Astrocyte of the spinal cord (primary cell): ENCODE results near the gene TCF23.

Source experiments
- DNase-seq: peaks from one replicate; pipeline ENCODE4 v3.0.0; 2011; ENCODE audit warnings: low read depth, low spot score
- H3K4me3 ChIP-seq: 2 replicates; pipeline ENCODE4 v1.5.1; 2011; ENCODE audit warnings: low read depth, mild to moderate bottlenecking, low read length, moderate library complexity
- in situ Hi-C: cut with HindIII; loops from 2 replicates; pipeline ENCODE4 v1.10.0; 2017; ENCODE audit warnings: low sequenced_read_pairs
- TF ChIP-seq, protein P1 (sequence below): IDR thresholded peaks from 2 replicates; pipeline ENCODE4 v1.5.1; 2012; ENCODE audit warnings: low read depth, mild to moderate bottlenecking, low read length, inconsistent platforms

TCF23 gene

DNA sequence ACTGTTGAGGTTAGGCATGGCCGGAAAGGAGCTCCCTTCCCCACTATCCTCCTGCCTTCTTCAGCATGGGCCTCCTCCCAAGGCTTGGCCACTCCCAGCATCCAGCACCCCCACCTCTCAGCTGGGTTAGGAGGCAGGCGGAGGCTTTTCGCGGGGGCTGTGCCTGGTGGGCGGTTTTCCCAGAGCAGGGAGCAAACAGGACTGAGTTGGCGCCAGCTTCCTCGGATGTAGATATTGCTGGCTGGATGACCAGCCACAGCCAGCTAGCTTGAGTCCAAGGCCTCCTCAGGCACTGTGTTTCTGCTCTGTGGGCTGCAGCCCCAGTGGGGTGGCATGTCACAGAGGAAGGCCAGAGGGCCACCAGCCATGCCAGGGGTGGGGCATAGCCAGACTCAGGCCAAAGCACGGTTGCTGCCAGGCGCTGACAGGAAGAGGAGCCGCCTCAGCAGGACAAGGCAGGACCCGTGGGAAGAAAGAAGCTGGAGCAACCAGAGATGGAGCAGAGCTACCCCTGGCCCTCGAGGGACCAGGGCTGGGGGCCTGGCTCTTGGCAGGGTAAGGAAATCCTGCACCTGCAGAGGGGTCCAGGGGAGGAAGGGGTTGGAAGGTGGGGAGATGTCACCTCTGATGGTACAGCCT lies at the start of gene TCF23:
Gene TCF23 (plus strand): TSS at position 204 of the 639 bp plus-strand sequence. CDS start 130 bp downstream, at position 334.
- in situ Hi-C loops = no loop called here
- H3K4me3 ChIP-seq = no peak within 1 kb of the TSS
- DNase-seq = no peak
- TF ChIP-seq, protein P1, sequence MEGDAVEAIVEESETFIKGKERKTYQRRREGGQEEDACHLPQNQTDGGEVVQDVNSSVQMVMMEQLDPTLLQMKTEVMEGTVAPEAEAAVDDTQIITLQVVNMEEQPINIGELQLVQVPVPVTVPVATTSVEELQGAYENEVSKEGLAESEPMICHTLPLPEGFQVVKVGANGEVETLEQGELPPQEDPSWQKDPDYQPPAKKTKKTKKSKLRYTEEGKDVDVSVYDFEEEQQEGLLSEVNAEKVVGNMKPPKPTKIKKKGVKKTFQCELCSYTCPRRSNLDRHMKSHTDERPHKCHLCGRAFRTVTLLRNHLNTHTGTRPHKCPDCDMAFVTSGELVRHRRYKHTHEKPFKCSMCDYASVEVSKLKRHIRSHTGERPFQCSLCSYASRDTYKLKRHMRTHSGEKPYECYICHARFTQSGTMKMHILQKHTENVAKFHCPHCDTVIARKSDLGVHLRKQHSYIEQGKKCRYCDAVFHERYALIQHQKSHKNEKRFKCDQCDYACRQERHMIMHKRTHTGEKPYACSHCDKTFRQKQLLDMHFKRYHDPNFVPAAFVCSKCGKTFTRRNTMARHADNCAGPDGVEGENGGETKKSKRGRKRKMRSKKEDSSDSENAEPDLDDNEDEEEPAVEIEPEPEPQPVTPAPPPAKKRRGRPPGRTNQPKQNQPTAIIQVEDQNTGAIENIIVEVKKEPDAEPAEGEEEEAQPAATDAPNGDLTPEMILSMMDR = no peak

DNA sequence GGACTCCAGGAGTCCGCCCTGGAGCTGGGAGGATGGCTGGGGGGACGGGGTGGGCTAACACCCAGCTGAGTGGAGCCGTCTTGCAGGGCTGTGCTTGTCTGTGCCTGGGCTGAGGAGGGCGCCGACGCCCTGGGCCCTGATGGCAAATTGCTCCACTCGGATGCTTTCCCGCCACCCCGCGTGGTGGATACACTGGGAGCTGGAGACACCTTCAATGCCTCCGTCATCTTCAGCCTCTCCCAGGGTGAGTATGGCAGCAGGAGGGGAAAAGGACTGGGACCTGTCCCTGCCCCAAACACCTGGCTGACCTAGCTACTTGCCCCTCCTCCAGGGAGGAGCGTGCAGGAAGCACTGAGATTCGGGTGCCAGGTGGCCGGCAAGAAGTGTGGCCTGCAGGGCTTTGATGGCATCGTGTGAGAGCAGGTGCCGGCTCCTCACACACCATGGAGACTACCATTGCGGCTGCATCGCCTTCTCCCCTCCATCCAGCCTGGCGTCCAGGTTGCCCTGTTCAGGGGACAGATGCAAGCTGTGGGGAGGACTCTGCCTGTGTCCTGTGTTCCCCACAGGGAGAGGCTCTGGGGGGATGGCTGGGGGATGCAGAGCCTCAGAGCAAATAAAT lies 49.4 kb upstream of the TCF23 start:
- in situ Hi-C loops = no loop called here
- H3K4me3 ChIP-seq = no peak overlapping the region
- DNase-seq = no peak
- TF ChIP-seq, protein P1 = no peak

GRCh38 chr2:27100036-27100435 lies 48.8 kb upstream of the TCF23 start:
- H3K4me3 ChIP-seq = no peak overlapping the region
- TF ChIP-seq, protein P1 = no peak
- in situ Hi-C loops = loop anchor here (25.0 kb wide), 1 partner anchor 162 kb away; the partner anchor contains the start of gene SLC30A3
- DNase-seq = no peak

DNA sequence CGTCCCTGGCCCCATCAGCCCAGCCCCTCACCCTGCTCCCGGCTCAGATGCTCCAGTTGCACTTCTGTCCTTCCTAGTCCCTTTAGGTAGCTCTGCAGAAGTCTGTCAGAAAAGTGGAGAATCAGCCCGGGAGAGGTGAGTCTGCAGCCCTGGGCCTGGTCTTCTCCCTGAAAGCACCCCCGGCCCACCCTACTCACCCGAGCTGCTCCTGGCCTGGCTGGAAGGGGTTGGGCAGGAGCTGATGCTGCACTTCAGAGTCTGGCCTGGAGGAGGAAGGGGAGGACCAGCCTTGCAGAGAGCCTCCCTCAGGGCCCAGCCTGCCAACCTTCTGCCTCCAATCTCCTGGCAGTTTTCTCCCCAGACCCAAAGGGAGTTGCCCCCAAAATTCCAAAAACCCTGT lies 46.5 kb upstream of the TCF23 start:
- TF ChIP-seq, protein P1 = no peak
- DNase-seq = no peak
- in situ Hi-C loops = loop anchor here (25.0 kb wide), 1 partner anchor 160 kb away; the partner anchor contains the start of gene SLC30A3
- H3K4me3 ChIP-seq = no peak overlapping the region

DNA sequence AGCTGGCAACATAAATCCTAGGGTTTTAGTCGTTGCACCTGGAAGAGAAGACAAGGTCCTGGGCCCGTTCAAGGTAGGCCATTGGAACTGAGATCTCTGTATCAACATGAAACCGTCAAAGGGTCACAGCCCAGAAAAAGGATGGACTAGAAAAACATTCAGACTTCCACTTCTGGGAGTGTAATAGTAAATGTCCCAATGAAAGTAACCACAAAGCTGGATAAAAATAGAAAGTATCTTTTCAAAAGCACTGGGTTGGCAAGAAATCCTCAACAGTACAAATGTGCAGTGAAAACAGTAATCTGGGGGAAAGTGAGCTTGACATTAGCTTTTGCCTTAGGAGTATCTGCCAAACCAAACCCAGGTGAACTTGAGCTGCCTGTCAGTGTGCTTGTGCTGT lies 42.8 kb upstream of the TCF23 start:
- DNase-seq = no peak
- in situ Hi-C loops = loop anchor here (25.0 kb wide), 1 partner anchor 156 kb away; the partner anchor contains the start of gene SLC30A3
- TF ChIP-seq, protein P1 = no peak
- no peak overlapping the region for H3K4me3 ChIP-seq

GRCh38 chr2:27108221-27108620 lies 40.6 kb upstream of the TCF23 start:
- TF ChIP-seq, protein P1 = no peak
- in situ Hi-C loops = loop anchor here (25.0 kb wide), 1 partner anchor 154 kb away; the partner anchor contains the start of gene SLC30A3
- H3K4me3 ChIP-seq = no peak overlapping the region
- no peak for DNase-seq
